ENCODE data around the gene SLC38A10. TPM values are rescaled to one million over a fixed set of nuclear protein-coding genes. Genes with fewer than 3 reads are reported as not detected.

Gene SLC38A10
- total RNA-seq, 2 experiments from 2014 or later = 56.0 to 147 TPM

DNA sequence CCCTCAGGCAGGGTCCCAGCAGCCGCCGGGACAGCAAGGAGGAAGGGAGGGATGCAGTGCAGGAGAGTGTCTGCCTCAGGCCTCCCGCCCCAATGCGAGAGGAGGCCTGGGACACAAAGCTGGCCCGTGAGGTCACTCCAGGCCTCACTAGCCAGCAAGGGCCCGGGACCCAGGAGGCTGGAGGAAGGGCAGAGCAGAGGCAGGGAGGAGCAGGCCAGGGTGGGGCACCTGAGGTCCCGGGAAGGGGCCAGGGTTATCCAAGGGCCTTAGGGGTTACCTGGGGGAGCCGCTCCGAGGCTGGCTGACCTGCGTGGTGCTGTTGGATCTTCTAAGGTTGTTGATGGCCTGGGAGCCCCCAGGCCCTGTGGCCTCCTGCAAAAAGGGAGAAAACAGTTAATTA, 86.5 kb downstream of the SLC38A10 start:
- no peak overlapping the region for H3K4me3 ChIP-seq (ENCODE audit: low read depth, low read length, poor library complexity, severe bottlenecking)
- H2AFZ ChIP-seq (ENCODE audit: low read length) = no peak overlapping the region
- ChIA-PET POLR2A (no interaction called here), CTCF (ENCODE audit: unreplicated experiment) (no interaction called here)
- TF ChIP-seq, protein P1, sequence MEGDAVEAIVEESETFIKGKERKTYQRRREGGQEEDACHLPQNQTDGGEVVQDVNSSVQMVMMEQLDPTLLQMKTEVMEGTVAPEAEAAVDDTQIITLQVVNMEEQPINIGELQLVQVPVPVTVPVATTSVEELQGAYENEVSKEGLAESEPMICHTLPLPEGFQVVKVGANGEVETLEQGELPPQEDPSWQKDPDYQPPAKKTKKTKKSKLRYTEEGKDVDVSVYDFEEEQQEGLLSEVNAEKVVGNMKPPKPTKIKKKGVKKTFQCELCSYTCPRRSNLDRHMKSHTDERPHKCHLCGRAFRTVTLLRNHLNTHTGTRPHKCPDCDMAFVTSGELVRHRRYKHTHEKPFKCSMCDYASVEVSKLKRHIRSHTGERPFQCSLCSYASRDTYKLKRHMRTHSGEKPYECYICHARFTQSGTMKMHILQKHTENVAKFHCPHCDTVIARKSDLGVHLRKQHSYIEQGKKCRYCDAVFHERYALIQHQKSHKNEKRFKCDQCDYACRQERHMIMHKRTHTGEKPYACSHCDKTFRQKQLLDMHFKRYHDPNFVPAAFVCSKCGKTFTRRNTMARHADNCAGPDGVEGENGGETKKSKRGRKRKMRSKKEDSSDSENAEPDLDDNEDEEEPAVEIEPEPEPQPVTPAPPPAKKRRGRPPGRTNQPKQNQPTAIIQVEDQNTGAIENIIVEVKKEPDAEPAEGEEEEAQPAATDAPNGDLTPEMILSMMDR (conservative IDR thresholded peaks at IDR 0.05; ENCODE audit: low read length) = no peak
- no peak for TF ChIP-seq EZH2phosphoT487 (IDR thresholded peaks at IDR 0.05; ENCODE audit: borderline replicate concordance, low read depth, low read length)
- H3K9me2 ChIP-seq (ENCODE audit: insufficient read depth, low read length) = no peaks in the 10 kb centered on the region
- H4K20me1 ChIP-seq (ENCODE audit: insufficient read depth, low read length) = no peaks in the 10 kb centered on the region
- no peaks in the 10 kb centered on the region for H3K79me2 ChIP-seq (ENCODE audit: insufficient read depth, low read depth, low read length)
- no peak overlapping the region for H3K4me2 ChIP-seq (ENCODE audit: low read length)
- BruUV-seq (replicated peaks) = no TSS peak
- H3K4me1 ChIP-seq (ENCODE audit: insufficient read depth, low read length, poor library complexity, severe bottlenecking) = peaks cover 12% of the 10 kb centered on the region
- intact Hi-C loops (cut with micrococcal nuclease; ENCODE audit: unreplicated experiment) = no loop called here
- H3K27ac ChIP-seq (ENCODE audit: low read depth, low read length, poor library complexity, severe bottlenecking) = no peak overlapping the region
- H3K36me3 ChIP-seq (ENCODE audit: insufficient read depth, low read length) = peaks cover 25% of the 10 kb centered on the region
- no peak for DNase-seq (ENCODE audit: low spot score)
- H3K9me3 ChIP-seq (ENCODE audit: low read length) = no peaks in the 10 kb centered on the region

DNA sequence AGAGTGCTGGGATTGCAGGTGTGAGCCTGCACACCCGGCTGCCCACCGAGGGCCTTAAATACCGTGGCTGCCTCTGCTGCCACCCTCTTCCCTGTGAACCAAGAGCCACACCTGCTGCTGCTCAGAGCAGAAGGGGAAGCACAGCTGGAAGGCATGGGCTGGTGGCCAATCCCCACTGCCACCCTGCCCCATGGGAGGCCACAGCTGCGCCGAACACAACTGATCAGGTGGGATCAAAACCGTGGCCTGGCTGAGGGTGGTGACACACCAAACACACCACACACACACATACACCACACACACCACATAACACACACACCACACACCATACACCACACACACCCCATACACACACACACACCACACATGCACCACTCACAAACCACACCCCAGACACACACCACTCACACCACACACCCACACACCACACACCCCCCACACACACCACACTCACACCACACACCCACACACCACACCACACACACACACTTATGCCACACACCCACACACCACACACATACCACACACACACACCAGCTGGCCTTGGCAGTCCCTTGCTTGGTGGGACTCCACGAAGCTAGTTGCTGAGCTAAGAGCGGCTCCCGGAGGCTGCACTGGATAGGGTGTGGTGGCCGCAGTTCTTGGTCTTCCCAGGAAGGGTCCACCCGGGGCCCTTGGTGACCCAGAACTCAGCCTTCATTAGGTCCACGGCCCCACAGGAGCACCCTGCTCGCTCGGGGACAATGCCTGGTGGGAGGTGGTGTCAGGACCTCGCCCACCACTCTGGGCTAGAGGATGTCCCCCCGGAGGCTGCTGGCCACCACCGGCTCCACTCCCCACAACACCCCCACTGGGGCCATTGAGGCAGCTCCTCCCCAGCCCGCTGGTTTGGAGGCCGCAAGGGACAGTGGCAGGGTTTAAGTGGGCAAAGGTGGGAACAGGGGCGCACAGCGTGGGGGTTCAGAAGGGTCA, 87.2 kb downstream of the SLC38A10 start:
- H3K27ac ChIP-seq (ENCODE audit: low read depth, low read length, poor library complexity, severe bottlenecking) = peak overlapping the region; percentile 56

More for the DNA sequence above, 87.2 kb downstream of the SLC38A10 start:
- Histone ChIP-seq H3K79me2 (ENCODE audit: insufficient read depth, low read depth, low read length) (no peaks in the 10 kb centered on the region), H2AFZ (ENCODE audit: low read length) (no peak overlapping the region), H3K4me2 (ENCODE audit: low read length) (0 out of 2 replicates have a peak overlapping the region, but pooled peaks have one; percentile 1), H3K9me3 (ENCODE audit: low read length) (no peaks in the 10 kb centered on the region), H3K9me2 (ENCODE audit: insufficient read depth, low read length) (no peaks in the 10 kb centered on the region), H3K36me3 (ENCODE audit: insufficient read depth, low read length) (peaks cover 32% of the 10 kb centered on the region), H3K4me3 (ENCODE audit: low read depth, low read length, poor library complexity, severe bottlenecking) (no peak overlapping the region), H3K4me1 (ENCODE audit: insufficient read depth, low read length, poor library complexity, severe bottlenecking) (peaks cover 12% of the 10 kb centered on the region), H4K20me1 (ENCODE audit: insufficient read depth, low read length) (no peaks in the 10 kb centered on the region)
- no TSS peak for BruUV-seq (replicated peaks)
- CTCF ChIA-PET (ENCODE audit: unreplicated experiment) = interaction anchor here (0.8 to 1.2 kb wide), 2 partner anchors 12 to 160 kb away, joined by 3 read pairs; no protein-coding TSS in a partner anchor
- POLR2A ChIA-PET = no interaction called here
- TF ChIP-seq, protein P1 (conservative IDR thresholded peaks at IDR 0.05; ENCODE audit: low read length) = no peak
- TF ChIP-seq EZH2phosphoT487 (IDR thresholded peaks at IDR 0.05; ENCODE audit: borderline replicate concordance, low read depth, low read length) = no peak
- peak; percentile 94 for DNase-seq (ENCODE audit: low spot score)
- intact Hi-C loops (cut with micrococcal nuclease; ENCODE audit: unreplicated experiment) = loop anchor here (1.0 kb wide), 3 partner anchors 15 to 43 kb away; partner anchors contain the start of genes NDUFAF8 and TEPSIN

Measured in OCI-LY7 (cell line).